ENCODE data around the gene RBFOX2.

RBFOX2 gene

DNA sequence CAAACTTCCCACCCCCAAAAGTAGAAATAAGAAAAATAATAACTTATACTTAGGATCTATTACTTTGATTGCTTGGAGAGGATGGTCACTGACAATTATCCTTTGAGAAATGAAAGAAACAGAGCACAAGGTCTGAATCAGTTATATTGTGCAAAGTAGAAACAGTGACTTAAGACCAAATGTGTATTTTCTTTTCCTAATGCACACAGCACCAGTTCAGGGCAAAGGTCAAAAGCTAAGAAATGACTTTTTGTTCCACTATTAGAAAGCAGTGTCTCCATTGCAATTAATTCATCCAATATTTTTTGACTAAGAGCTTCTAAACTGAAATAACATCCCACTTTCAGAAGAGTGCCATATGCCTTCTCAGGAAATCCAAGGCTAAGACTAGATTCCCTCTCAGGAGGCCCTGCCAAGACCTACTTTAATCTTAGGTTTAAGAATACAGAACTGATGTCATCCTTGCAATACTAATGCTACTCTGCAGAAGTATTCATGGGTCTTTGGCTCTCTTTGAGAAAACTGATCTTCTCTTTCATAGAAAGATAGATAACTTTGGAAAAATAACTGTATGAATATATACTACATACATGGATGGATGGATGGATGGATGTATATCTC lies 164.0 kb downstream of the RBFOX2 start:
- no peak for DNase-seq (ENCODE audit: low spot score)

DNA sequence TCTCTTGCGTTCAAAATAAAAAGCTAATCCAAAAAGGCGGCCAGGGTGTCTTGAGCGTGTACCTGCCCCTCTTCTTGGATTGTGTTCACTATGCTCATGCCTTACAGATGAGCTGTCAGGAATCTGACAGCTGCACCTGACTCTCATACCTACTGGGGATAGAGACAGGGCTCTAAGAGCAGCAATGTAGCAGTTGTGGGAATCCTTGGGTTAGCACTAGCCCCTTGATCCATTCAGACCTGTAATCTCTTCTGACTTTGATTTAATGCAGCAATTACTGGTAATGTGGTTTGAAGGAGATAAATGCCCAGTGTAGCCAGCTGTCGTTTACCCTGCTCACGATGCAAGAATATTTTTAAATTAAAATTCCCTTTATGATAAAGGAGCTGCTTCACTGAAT lies 165.2 kb downstream of the RBFOX2 start:
- DNase-seq (ENCODE audit: low spot score): peak; percentile 19

- DNase-seq (ENCODE audit: low spot score): no peak
Measured at GRCh38 chr22:35862697-35863096, 165.9 kb downstream of the RBFOX2 start.

DNA sequence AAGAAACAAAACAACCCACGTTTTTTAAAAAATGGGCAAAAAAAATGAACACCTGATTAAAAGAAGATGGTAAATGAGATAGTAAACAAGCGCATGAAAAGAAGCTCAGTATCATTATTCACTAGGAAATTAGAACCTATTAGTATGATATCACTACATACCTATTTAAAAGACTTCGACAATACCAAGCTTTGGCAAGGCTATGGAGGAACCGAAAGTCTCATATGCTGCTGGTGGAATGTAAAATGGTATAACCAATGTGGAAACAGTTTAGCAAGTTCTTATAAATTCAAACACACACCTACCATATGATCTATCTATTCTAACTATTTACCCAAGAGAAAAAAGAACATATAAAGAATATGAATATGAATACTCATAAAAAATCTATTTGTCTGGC lies 167.2 kb downstream of the RBFOX2 start:
- no peak for DNase-seq (ENCODE audit: low spot score)

DNA sequence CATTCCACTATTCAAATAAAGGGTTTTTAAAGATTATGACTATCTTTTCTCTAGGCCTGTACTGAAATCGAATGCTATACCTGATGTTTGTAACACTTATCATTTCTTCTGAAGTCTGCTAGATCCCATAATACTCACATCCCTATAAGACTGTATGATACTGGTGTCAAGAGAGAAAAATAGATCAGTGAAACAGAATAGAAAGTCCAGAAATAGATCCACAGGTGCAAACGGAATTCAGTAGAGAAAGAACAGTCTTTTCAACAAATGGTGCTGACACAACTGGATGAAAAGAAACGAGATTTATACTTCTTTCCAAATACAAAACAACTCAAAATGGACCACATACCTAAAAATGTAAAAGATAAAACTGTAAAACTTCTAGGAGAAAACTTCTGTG lies 167.8 kb downstream of the RBFOX2 start:
- no peak for DNase-seq (ENCODE audit: low spot score)

- DNase-seq (ENCODE audit: low spot score): no peak
Measured at GRCh38 chr22:35860087-35860733, 168.4 kb downstream of the RBFOX2 start.

GRCh38 chr22:35854334-35854733 lies 174.3 kb downstream of the RBFOX2 start:
- DNase-seq (ENCODE audit: low spot score): no peak

DNA sequence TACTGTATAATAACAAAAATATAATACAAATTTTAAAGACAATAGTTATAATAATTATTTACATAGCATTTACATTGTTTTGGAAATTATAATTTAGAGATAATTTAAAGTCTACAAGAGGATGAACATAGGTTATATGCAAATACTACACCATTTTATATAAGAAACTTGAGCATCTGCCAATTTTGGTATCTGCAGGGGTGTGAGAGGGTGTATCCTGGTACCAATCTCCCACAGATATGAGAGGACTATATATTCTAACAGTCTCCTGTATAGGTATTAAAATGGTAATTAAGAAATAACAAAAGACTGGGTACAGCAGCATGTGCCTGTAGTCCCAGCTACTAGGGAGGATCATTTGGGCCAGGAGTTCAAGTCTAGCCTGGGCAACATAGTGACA lies 176.5 kb downstream of the RBFOX2 start:
- DNase-seq (ENCODE audit: low spot score): no peak

DNA sequence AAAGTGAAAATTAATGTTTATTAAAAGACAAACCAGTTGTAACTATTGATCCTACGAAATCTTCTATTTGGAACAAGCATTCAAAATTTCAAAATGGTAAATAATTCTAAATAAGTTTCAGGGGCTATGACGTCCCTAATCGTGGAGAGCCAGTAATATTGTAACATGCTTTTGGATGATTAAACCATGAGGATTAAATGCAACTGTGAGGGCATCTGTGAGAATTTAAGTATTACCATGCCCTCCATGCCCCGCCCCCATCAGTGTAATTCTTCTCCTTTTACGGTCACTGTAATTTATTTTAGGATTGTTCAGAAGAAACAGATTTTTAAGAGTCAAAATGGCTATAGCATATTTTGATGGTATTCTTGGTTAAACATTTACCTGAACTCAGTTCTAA lies 177.8 kb downstream of the RBFOX2 start:
- DNase-seq (ENCODE audit: low spot score): no peak

DNA sequence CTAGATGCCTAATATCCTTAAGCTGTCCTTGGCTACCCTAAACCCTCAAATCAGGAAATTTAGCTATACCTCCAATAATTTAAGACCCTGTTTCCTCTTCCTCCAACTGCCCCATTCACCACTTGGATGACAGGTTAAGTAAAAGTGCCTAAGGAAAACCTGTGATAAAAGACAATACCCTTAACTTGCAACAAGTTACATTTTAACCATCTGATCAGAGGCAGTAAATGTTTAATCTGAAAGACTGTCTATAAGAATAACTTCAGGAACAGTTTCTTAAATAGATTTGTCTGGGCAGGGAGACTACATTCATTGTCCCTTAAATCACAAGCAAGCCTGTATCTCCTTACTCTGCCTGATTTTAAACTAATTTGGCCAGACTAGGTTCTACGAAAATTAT lies 181.8 kb downstream of the RBFOX2 start:
- DNase-seq (ENCODE audit: low spot score): peak; percentile 68

GRCh38 chr22:35844886-35845285 lies 183.7 kb downstream of the RBFOX2 start:
- no peak for DNase-seq (ENCODE audit: low spot score)

GRCh38 chr22:35842954-35843353 lies 185.7 kb downstream of the RBFOX2 start:
- DNase-seq (ENCODE audit: low spot score): peak; percentile 61

- DNase-seq (ENCODE audit: low spot score): no peak
Measured at GRCh38 chr22:35842519-35842913, 186.1 kb downstream of the RBFOX2 start.

- no peak for DNase-seq (ENCODE audit: low spot score)
Measured at GRCh38 chr22:35841907-35842518, 186.6 kb downstream of the RBFOX2 start.

DNA sequence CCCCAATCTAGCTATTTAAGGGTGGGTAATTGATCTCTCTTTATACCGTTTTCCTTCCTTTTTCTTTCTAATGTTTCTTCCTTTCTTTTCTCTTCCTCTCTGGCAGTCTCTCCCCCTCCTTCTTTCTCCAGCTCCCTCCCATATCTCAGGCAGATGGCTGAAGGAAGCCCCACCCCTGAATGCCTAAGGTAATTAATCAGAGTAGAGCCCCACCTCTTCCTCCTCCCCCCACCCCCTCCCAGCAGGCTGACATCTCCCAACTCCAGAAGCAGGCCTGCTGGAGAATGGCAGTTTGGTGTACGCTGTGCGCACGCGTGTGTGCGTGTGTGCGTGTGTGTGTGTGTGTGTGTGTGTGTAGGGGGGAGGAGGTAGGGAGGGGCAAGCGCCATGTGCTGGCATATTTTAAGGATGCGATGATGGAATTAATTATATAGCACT lies 188.3 kb downstream of the RBFOX2 start:
- DNase-seq (ENCODE audit: low spot score): peak; percentile 96

- peak; percentile 58 for DNase-seq (ENCODE audit: low spot score)
Measured at GRCh38 chr22:35839841-35840301, 188.8 kb downstream of the RBFOX2 start.

GRCh38 chr22:35838855-35839576 lies 189.6 kb downstream of the RBFOX2 start:
- DNase-seq (ENCODE audit: low spot score): peak; percentile 62

GRCh38 chr22:35837101-35837727 lies 191.4 kb downstream of the RBFOX2 start:
- DNase-seq (ENCODE audit: low spot score): no peak

GRCh38 chr22:35835998-35836691 lies 192.5 kb downstream of the RBFOX2 start:
- peak; percentile 87 for DNase-seq (ENCODE audit: low spot score)

DNA sequence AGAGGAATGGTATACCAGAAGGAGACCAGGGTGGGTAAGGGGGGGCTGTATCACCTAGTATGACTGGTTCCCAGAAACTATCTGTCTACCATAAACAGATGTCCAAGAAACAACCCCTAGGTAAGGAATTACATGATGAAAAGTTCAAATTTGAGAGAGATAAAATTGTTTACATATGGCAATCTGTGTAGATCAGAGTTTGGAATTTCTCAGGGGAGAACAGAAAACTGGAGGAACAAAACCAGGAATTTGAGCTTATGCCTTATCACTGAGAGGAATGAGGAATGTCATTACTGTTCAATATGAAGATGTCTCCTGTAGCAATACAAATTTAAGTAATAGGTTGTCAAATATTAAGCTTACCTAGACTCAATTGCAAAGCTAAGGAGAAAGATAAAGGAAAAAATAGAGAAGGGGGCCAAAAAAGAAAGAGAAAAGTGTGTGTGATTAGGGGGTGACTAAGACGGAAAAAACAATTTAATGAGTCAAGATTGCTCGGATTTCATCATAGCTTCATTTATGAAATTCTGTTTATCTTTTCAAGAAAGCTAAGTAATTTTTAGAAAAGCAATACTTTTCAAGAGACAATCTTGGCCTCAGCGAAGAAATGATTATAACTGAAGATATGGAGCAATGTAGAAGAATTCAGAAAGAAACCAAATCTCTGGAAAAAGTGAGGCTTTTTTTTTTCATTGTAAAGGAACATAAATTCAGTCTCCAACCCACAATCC lies 193.2 kb downstream of the RBFOX2 start:
- DNase-seq (ENCODE audit: low spot score): peak; percentile 14

DNA sequence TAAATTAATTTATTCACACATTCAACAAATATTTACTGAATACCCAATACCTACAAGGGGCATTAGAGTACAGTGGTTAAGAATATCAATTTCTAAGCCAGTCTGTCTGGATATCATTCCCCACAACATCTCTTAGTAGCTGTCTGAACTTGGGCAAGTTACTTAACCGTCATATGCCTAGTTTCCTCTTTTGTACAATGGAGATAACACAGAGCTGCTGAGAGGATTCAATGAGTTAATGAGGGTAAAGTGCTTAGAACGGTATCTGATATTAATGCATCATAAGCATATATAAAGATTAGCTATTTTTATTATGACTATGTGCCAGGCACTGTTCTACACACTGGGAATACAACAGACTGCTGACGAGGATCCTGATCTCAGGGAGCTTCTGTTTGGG lies 194.6 kb downstream of the RBFOX2 start:
- DNase-seq (ENCODE audit: low spot score): no peak
